Mammary epithelial cell (primary cell): Measurements from ENCODE around the gene RASGEF1C.

Experiments used
- CTCF ChIP-seq, 2 donors: IDR thresholded peaks in 1 of 2; conservative IDR thresholded peaks in 1 of 2; 2 replicates each; pipeline ENCODE4 v1.5.1; 2011 to 2012; ENCODE audit warnings: inconsistent platforms in 2 of 2, low read length in 2 of 2, mild to moderate bottlenecking in 2 of 2, control low read depth in 1 of 2, low read depth in 1 of 2; ENCODE audit not compliant: insufficient read depth in 1 of 2; ENCODE audit errors: extremely low read depth in 1 of 2
- EZH2 ChIP-seq: IDR thresholded peaks from 2 replicates; pipeline ENCODE4 v1.6.1; 2012; ENCODE audit warnings: low read length, inconsistent platforms, borderline replicate concordance

- TF ChIP-seq CTCF (conservative IDR thresholded peaks at IDR 0.05 in 1 of 2, IDR thresholded peaks at IDR 0.05 in 1 of 2; ENCODE audit: extremely low read depth in 1 of 2, insufficient read depth in 1 of 2, low read depth in 1 of 2, low read length in 2 of 2): no peak
- no peak for TF ChIP-seq EZH2
Observed at GRCh38 chr5:180102636-180103035, 106.4 kb downstream of the RASGEF1C start.
